Measurements from ENCODE around the gene PKIG. TPM values are rescaled to one million over a fixed set of nuclear protein-coding genes. Genes with fewer than 3 reads are reported as not detected.
"Not testable (repeated sequence)": the region's sequence is repeated elsewhere in the genome, so short reads cannot be mapped to it uniquely, and the experiment has no call there.

PKIG gene
- total and polyA plus RNA-seq, 7 donors = 43.9 to 511 (median 348) TPM

- Histone ChIP-seq H3K9me3 (no peaks in the 10 kb centered on the region), H3K27ac (no peak overlapping the region), H3K27me3 (no peaks in the 10 kb centered on the region), H3K4me3 (no peak overlapping the region), H3K4me1 (peaks cover 2 to 21% (median 16%) of the 10 kb centered on the region in 4 donors), H3K36me3 (no peaks in the 10 kb centered on the region)
- intact Hi-C loops (cut with DNase I) = loop anchor here (5.0 to 10.0 kb wide), 2 partner anchors 41 to 439 kb away; partner anchors contain the start of gene OSER1
- WGBS, 2 donors = 83% methylated on average over 2 of the region's 2 CpGs
- TF ChIP-seq, protein P1, sequence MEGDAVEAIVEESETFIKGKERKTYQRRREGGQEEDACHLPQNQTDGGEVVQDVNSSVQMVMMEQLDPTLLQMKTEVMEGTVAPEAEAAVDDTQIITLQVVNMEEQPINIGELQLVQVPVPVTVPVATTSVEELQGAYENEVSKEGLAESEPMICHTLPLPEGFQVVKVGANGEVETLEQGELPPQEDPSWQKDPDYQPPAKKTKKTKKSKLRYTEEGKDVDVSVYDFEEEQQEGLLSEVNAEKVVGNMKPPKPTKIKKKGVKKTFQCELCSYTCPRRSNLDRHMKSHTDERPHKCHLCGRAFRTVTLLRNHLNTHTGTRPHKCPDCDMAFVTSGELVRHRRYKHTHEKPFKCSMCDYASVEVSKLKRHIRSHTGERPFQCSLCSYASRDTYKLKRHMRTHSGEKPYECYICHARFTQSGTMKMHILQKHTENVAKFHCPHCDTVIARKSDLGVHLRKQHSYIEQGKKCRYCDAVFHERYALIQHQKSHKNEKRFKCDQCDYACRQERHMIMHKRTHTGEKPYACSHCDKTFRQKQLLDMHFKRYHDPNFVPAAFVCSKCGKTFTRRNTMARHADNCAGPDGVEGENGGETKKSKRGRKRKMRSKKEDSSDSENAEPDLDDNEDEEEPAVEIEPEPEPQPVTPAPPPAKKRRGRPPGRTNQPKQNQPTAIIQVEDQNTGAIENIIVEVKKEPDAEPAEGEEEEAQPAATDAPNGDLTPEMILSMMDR (IDR thresholded peaks at IDR 0.05) = no peak
- no peak for TF ChIP-seq EP300 (IDR thresholded peaks at IDR 0.05)
- TF ChIP-seq POLR2A (IDR thresholded peaks at IDR 0.05) = no peak
- TF ChIP-seq POLR2AphosphoS5 (IDR thresholded peaks at IDR 0.05) = no peak
- DNase-seq = no peak
These were observed 71.2 kb downstream of the PKIG start for GRCh38 chr20:44653546-44653945.

GRCh38 chr20:44654210-44654609, 71.8 kb downstream of the PKIG start:
- DNase-seq, H3K36me3 ChIP-seq, H3K9me3 ChIP-seq, H3K27ac ChIP-seq, H3K4me3 ChIP-seq, H3K27me3 ChIP-seq: not testable (repeated sequence)
- 93 to 98% methylated on average over 5 of the region's 5 CpGs for WGBS, 2 donors
- H3K4me1 ChIP-seq = peaks cover 2 to 21% (median 14%) of the 10 kb centered on the region in 4 donors
- intact Hi-C loops (cut with DNase I) = loop anchor here (5.0 to 10.0 kb wide), 2 partner anchors 42 to 439 kb away; partner anchors contain the start of gene OSER1

GRCh38 chr20:44656448-44656847, 74.1 kb downstream of the PKIG start:
- Histone ChIP-seq H3K27ac (no peak overlapping the region), H3K4me1 (peaks cover 0 to 8% (median 4%) of the 10 kb centered on the region in 4 donors), H3K9me3 (no peaks in the 10 kb centered on the region), H3K27me3 (no peaks in the 10 kb centered on the region), H3K4me3 (no peak overlapping the region), H3K36me3 (no peaks in the 10 kb centered on the region)
- no peak for DNase-seq
- TF ChIP-seq, protein P1 (IDR thresholded peaks at IDR 0.05) = no peak
- no peak for TF ChIP-seq POLR2AphosphoS5 (IDR thresholded peaks at IDR 0.05)
- no peak for TF ChIP-seq POLR2A (IDR thresholded peaks at IDR 0.05)
- no peak for TF ChIP-seq EP300 (IDR thresholded peaks at IDR 0.05)
- 58 to 64% methylated on average over 3 of the region's 3 CpGs for WGBS, 2 donors
- intact Hi-C loops (cut with DNase I) = loop anchor here (10.0 kb wide), 1 partner anchor 442 kb away; the partner anchor contains the start of gene OSER1

DNA sequence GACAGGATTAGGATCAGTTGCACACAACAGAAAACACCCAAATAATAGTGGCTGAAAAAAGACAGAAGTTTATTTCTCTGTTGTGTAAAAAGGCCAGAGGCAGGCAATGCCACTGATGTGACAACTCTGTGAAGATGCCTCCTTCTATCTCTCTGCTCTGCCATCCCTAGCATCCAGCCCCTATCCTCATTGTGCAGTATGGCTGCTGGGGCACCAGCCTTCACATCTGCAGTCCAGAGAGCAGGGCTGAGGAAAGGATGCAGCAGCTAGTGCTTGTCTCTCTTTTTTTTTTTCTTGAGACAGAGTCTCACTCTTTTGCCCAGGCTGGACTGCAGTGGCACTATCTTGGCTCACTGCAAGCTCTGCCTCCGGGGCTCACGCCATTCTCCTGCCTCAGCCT, 75.5 kb downstream of the PKIG start:
- Histone ChIP-seq H3K4me3 (no peak overlapping the region), H3K4me1 (peaks cover 0 to 4% (median 3%) of the 10 kb centered on the region in 4 donors), H3K27ac (no peak overlapping the region), H3K27me3 (no peaks in the 10 kb centered on the region), H3K9me3 (no peaks in the 10 kb centered on the region), H3K36me3 (no peaks in the 10 kb centered on the region)
- TF ChIP-seq POLR2AphosphoS5 (IDR thresholded peaks at IDR 0.05) = no peak
- TF ChIP-seq, protein P1 (IDR thresholded peaks at IDR 0.05) = no peak
- TF ChIP-seq POLR2A (IDR thresholded peaks at IDR 0.05) = no peak
- TF ChIP-seq EP300 (IDR thresholded peaks at IDR 0.05) = no peak
- intact Hi-C loops (cut with DNase I) = loop anchor here (10.0 kb wide), 1 partner anchor 443 kb away; the partner anchor contains the start of gene OSER1
- DNase-seq = no peak
- 94 to 97% methylated on average over 2 of the region's 2 CpGs for WGBS, 2 donors

- DNase-seq = no peak
- Histone ChIP-seq H3K4me1 (no peaks in the 10 kb centered on the region), H3K27ac (no peak overlapping the region), H3K4me3 (no peak overlapping the region), H3K27me3 (no peaks in the 10 kb centered on the region), H3K9me3 (no peaks in the 10 kb centered on the region), H3K36me3 (no peaks in the 10 kb centered on the region)
- intact Hi-C loops (cut with DNase I) = loop anchor here (10.0 kb wide), 1 partner anchor 444 kb away; the partner anchor contains the start of gene OSER1
- TF ChIP-seq EP300 (IDR thresholded peaks at IDR 0.05) (no peak), POLR2AphosphoS5 (IDR thresholded peaks at IDR 0.05) (no peak)
These were observed 76.4 kb downstream of the PKIG start for GRCh38 chr20:44658810-44659209.

GRCh38 chr20:44659931-44660330, 77.6 kb downstream of the PKIG start:
- WGBS, 2 donors = 96 to 99% methylated on average over 2 of the region's 2 CpGs
- intact Hi-C loops (cut with DNase I) = loop anchor here (10.0 kb wide), 1 partner anchor 445 kb away; the partner anchor contains the start of gene OSER1

More at GRCh38 chr20:44659931-44660330, 77.6 kb downstream of the PKIG start:
- Histone ChIP-seq H3K27me3 (peaks cover 0 to 3% (median 0%) of the 10 kb centered on the region in 3 donors), H3K27ac (no peak overlapping the region), H3K36me3 (no peaks in the 10 kb centered on the region), H3K4me3 (no peak overlapping the region), H3K9me3 (no peaks in the 10 kb centered on the region), H3K4me1 (no peaks in the 10 kb centered on the region)
- TF ChIP-seq EP300 (IDR thresholded peaks at IDR 0.05) = no peak
- TF ChIP-seq POLR2A (IDR thresholded peaks at IDR 0.05) = no peak
- no peak for TF ChIP-seq POLR2AphosphoS5 (IDR thresholded peaks at IDR 0.05)
- TF ChIP-seq, protein P1 (IDR thresholded peaks at IDR 0.05) = no peak
- DNase-seq = no peak

Measured in sigmoid colon (tissue), 7 donors.